Measurements from ENCODE around the gene GNAS.

Gene GNAS

DNA sequence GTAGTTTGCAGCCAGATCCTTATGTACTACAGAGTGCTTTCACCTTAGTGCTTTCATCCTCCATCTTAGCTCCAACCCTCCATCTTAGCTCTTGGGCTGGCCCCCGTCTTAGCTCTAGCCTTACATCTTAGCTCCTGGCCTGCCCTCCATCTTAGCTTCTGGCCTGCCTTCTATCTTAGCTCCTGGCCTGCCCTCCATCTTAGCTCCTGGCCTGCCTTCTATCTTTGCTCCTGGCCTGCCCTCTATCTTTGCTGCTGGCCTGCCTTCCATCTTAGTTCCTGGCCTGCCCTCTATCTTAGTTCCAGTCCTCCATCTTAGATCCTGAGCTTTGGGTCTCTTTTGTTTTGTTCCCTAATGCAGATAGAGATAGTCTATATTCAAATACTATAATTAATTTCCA, 22.0 kb downstream of the GNAS start:
- Histone ChIP-seq H3K27ac (no peak overlapping the region), H3K9ac (no peak overlapping the region), H3K4me3 (IDR thresholded peaks at IDR 0.05; ENCODE audit: insufficient read depth, low read depth, low read length) (no peak overlapping the region), H2AFZ (ENCODE audit: low read depth) (no peak overlapping the region), H3K36me3 (ENCODE audit: insufficient read depth) (no peaks in the 10 kb centered on the region), H3K4me2 (no peak overlapping the region), H3K79me2 (ENCODE audit: insufficient read depth, low read depth) (no peaks in the 10 kb centered on the region), H3K4me1 (ENCODE audit: low read depth, poor library complexity, severe bottlenecking) (peaks cover 12% of the 10 kb centered on the region), H3K27me3 (ENCODE audit: insufficient read depth, low read depth) (no peaks in the 10 kb centered on the region), H4K20me1 (ENCODE audit: insufficient read depth) (no peaks in the 10 kb centered on the region)
- TF ChIP-seq, protein P1, sequence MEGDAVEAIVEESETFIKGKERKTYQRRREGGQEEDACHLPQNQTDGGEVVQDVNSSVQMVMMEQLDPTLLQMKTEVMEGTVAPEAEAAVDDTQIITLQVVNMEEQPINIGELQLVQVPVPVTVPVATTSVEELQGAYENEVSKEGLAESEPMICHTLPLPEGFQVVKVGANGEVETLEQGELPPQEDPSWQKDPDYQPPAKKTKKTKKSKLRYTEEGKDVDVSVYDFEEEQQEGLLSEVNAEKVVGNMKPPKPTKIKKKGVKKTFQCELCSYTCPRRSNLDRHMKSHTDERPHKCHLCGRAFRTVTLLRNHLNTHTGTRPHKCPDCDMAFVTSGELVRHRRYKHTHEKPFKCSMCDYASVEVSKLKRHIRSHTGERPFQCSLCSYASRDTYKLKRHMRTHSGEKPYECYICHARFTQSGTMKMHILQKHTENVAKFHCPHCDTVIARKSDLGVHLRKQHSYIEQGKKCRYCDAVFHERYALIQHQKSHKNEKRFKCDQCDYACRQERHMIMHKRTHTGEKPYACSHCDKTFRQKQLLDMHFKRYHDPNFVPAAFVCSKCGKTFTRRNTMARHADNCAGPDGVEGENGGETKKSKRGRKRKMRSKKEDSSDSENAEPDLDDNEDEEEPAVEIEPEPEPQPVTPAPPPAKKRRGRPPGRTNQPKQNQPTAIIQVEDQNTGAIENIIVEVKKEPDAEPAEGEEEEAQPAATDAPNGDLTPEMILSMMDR (conservative IDR thresholded peaks at IDR 0.05; ENCODE audit: low read depth, low read length), result no peak

DNA sequence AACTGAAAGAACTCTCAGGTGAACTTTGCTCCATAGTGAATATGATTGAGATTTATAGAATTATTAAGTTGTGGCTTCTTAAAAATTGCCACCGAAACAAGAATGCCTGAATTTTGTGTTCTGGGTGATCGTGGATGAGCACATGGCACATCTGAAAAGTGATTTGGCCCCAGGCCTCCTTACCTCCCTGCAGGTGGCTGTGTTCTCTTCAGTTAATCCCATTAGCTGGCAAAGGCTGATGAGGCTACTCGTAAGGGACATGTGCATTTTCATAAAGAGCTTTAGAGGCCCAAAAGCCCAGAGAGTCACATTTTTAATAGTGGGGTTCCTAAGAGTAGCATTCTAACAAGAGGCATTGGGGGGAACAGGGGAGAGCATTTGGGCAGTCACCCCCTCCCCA, 22.6 kb downstream of the GNAS start:
- Histone ChIP-seq H3K4me2 (no peak overlapping the region), H3K4me1 (ENCODE audit: low read depth, poor library complexity, severe bottlenecking) (peaks cover 10% of the 10 kb centered on the region), H3K27ac (no peak overlapping the region), H3K27me3 (ENCODE audit: insufficient read depth, low read depth) (no peaks in the 10 kb centered on the region), H3K79me2 (ENCODE audit: insufficient read depth, low read depth) (no peaks in the 10 kb centered on the region), H3K9ac (no peak overlapping the region), H3K36me3 (ENCODE audit: insufficient read depth) (no peaks in the 10 kb centered on the region), H4K20me1 (ENCODE audit: insufficient read depth) (no peaks in the 10 kb centered on the region), H2AFZ (ENCODE audit: low read depth) (no peak overlapping the region), H3K4me3 (IDR thresholded peaks at IDR 0.05; ENCODE audit: insufficient read depth, low read depth, low read length) (no peak overlapping the region)
- TF ChIP-seq, protein P1 (conservative IDR thresholded peaks at IDR 0.05; ENCODE audit: low read depth, low read length), result no peak

DNA sequence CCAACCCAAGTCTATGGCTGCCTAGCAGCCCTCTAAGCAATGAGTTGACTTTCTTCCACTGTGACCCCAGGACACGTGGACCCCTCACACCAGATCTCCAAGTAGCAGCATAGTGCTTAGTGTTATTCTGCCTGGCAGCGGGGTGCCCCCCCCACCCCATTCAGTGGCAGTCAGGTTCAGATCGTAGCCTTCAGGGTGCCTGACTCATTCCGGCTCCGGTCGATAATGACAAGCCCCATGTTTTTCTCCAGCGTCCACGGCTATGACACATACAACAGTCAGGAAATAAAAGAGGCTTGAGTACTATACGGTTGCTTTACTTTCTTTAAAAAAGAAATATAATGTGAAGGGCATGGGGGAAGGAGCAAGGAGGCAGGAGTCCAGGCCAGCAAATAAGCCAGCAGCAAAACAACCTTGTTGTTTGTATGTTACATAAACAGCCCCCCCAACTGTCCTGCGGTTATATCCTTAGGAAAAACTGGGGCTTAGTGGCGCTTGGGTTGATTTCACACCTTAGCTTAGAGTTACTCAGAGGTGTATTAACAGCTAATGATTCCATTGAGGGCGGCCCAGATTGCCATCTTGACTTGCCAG, 23.1 kb downstream of the GNAS start:
- H3K27ac ChIP-seq, result no peak overlapping the region
- no peak overlapping the region for H3K4me2 ChIP-seq
- no peaks in the 10 kb centered on the region for H3K27me3 ChIP-seq (ENCODE audit: insufficient read depth, low read depth)
- H3K9ac ChIP-seq, result no peak overlapping the region
- H3K4me1 ChIP-seq (ENCODE audit: low read depth, poor library complexity, severe bottlenecking), result peaks cover 4% of the 10 kb centered on the region
- no peak overlapping the region for H3K4me3 ChIP-seq (IDR thresholded peaks at IDR 0.05; ENCODE audit: insufficient read depth, low read depth, low read length)
- no peaks in the 10 kb centered on the region for H4K20me1 ChIP-seq (ENCODE audit: insufficient read depth)
- TF ChIP-seq, protein P1 (conservative IDR thresholded peaks at IDR 0.05; ENCODE audit: low read depth, low read length), result no peak
- H3K36me3 ChIP-seq (ENCODE audit: insufficient read depth), result no peaks in the 10 kb centered on the region
- no peak overlapping the region for H2AFZ ChIP-seq (ENCODE audit: low read depth)
- H3K79me2 ChIP-seq (ENCODE audit: insufficient read depth, low read depth), result no peaks in the 10 kb centered on the region

DNA sequence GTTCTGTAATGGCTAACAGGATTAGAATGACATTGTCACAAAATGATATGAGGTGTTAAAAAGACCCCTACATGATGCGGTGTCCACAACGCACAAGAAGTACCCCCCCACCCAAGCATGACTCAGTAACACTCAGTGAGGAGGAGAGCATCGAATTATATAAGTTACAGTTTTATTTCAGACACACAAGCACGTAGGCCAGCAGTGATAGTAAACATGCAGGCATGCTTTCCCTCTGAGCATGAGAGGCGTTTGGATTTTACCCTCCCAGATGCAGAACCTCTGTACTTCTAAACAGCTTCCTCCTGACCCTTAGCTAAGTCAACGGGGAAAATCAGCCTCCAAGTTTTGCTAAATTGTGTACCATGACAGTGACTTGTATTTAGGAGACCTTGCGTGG, 23.9 kb downstream of the GNAS start:
- H3K4me1 ChIP-seq (ENCODE audit: low read depth, poor library complexity, severe bottlenecking), result no peaks in the 10 kb centered on the region
- no peaks in the 10 kb centered on the region for H3K79me2 ChIP-seq (ENCODE audit: insufficient read depth, low read depth)
- H3K36me3 ChIP-seq (ENCODE audit: insufficient read depth), result no peaks in the 10 kb centered on the region
- TF ChIP-seq, protein P1 (conservative IDR thresholded peaks at IDR 0.05; ENCODE audit: low read depth, low read length), result no peak
- H4K20me1 ChIP-seq (ENCODE audit: insufficient read depth), result no peaks in the 10 kb centered on the region
- no peak overlapping the region for H3K9ac ChIP-seq
- H3K4me3 ChIP-seq (IDR thresholded peaks at IDR 0.05; ENCODE audit: insufficient read depth, low read depth, low read length), result no peak overlapping the region
- H2AFZ ChIP-seq (ENCODE audit: low read depth), result no peak overlapping the region
- no peaks in the 10 kb centered on the region for H3K27me3 ChIP-seq (ENCODE audit: insufficient read depth, low read depth)
- H3K27ac ChIP-seq, result no peak overlapping the region
- H3K4me2 ChIP-seq, result no peak overlapping the region

Data from KMS-11 (cell line).